Stimulated activated naive B cell treated with anti-CD40 and anti-IgM and Interleukin-4, amounts not matched to agents 10 μg/mL and 1 μg/mL and 100 μg/mL, for 72 hours (primary cell): ENCODE results near the gene ZNF593OS.

ENCODE experiments used
- ATAC-seq, 2 donors: fragments of 150-1000 bp; cut with Tn5 transposase; replicated peaks; 2 replicates each; pipeline ENCODE4 v1.10.0; 2021; ENCODE audit warnings: moderate library complexity in 1 of 2
- DNase-seq: peaks from one replicate; pipeline ENCODE4 v3.0.0; 2021
- H3K27ac Mint-ChIP-seq: one replicate; pipeline ENCODE4 v1.8.0; 2022; ENCODE audit warnings: mild to moderate bottlenecking, mixed read lengths
- H3K27me3 Mint-ChIP-seq, 2 donors: one replicate each; pipeline ENCODE4 v1.8.0; 2022; ENCODE audit warnings: mixed read lengths in 2 of 2
- H3K36me3 Mint-ChIP-seq, 2 donors: one replicate each; pipeline ENCODE4 v1.8.0; 2022; ENCODE audit warnings: mixed read lengths in 2 of 2, mild to moderate bottlenecking in 1 of 2
- H3K4me1 Mint-ChIP-seq, 2 donors: one replicate each; pipeline ENCODE4 v1.8.0; 2022; ENCODE audit warnings: mixed read lengths in 2 of 2, mild to moderate bottlenecking in 1 of 2
- H3K4me3 Mint-ChIP-seq, 2 donors: one replicate each; pipeline ENCODE4 v1.8.0; 2022; ENCODE audit warnings: mild to moderate bottlenecking in 2 of 2, mixed read lengths in 2 of 2, moderate library complexity in 1 of 2
- H3K9me3 Mint-ChIP-seq, 2 donors: one replicate each; pipeline ENCODE4 v1.8.0; 2022; ENCODE audit warnings: mixed read lengths in 2 of 2, mild to moderate bottlenecking in 1 of 2

Gene ZNF593OS

DNA sequence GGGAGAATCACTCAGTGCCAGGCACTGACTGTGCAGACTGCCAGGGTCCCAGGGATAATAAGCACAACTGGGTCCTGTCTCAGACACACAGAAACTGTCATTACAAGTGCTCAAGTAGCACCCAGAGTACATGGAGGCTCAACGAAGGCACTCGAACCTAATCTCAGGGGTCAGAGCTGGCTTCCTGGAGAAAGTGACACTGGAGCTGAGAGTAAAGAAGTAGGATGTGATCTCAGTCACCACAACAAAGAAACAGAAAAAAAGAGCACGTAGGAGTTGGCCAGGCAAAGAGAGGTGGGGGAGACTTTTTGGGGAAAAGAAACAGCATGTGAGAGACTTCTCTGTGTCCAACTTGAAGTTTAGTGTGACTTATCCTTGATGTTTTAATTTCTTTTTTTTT lies 20.1 kb upstream of the ZNF593OS start:
- ATAC-seq, result no peak
- Mint-ChIP-seq H3K27me3 (no peaks in the 10 kb centered on the region), H3K9me3 (no peaks in the 10 kb centered on the region), H3K4me3 (no peak overlapping the region), H3K27ac (no peak overlapping the region), H3K4me1 (peaks cover 0 to 5% of the 10 kb centered on the region in 2 donors), H3K36me3 (peaks cover 0 to 9% of the 10 kb centered on the region in 2 donors)
- DNase-seq, result no peak

DNA sequence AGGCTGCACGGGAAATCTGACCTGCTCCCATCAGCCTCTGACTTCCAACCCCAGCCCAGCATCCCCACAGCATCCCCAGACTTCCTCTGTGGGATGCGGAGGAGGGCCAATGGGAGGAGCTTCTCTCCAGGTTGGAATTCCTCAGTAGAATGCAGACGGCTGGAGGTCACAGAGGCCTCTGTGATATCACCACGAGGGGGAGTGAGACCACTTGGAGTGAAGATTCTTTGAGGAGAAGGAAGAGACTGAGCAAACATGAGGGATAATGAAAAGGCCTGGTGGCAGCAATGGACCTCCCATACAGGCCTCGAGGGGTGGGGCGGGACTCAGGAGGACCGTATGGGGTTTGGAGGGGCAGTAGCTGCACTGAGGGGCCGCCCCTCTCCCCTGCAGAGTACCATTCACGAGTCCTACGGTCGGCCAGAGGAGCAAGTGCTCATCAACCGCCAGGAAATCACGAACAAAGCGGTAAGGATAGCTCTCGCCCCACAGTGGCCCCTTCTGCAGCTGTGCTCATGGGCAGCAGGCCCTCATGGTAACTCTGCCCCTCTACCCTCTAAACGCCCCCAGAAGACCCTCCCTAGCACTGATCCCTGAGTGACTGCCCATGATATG lies 18.8 kb upstream of the ZNF593OS start, which contains the start of gene CATSPER4:
Gene CATSPER4 (plus strand): TSS at position 230 of the 615 bp plus-strand sequence. CDS start 26 bp downstream, at position 256.
- H3K36me3 Mint-ChIP-seq, result peaks cover 0 to 9% of the 10 kb centered on the region in 2 donors
- no peaks in the 10 kb centered on the region for H3K9me3 Mint-ChIP-seq
- H3K4me3 Mint-ChIP-seq, result no peak within 1 kb of the TSS
- H3K27ac Mint-ChIP-seq, result no peak within 1 kb of the TSS
- no peak for ATAC-seq
- H3K4me1 Mint-ChIP-seq, result peaks cover 0 to 5% of the 10 kb centered on the region in 2 donors
- DNase-seq, result no peak
- no peaks in the 10 kb centered on the region for H3K27me3 Mint-ChIP-seq

DNA sequence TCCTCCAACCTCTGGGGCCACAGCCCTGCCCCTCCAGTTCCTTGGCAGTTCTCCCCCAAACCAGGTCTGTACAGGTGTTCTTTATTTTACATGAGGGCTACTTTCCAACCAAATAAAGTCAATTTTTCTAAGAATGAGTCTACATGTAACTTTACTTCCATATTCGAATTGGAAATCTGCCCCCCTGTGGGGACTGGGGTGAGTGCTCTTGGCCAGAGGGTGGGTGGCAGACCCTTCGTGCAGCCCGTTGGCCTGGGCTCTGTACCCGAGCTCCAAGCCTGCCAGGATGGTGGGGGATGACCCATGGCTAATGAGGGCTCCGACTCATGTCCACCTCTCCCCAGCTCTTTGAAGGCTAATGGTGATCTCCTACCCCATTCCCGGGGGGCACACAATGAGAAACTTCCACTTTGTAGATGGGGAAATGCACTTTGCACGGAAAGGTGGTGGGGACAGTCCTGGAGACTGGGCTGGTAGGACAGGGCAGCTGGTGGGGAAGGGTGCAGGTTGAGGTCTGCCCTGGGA lies 18.2 kb upstream of the ZNF593OS start:
- peaks cover 0 to 5% of the 10 kb centered on the region in 2 donors for H3K4me1 Mint-ChIP-seq
- ATAC-seq (no peak), DNase-seq (no peak)
- H3K27ac Mint-ChIP-seq, result no peak overlapping the region
- no peaks in the 10 kb centered on the region for H3K27me3 Mint-ChIP-seq
- H3K9me3 Mint-ChIP-seq, result no peaks in the 10 kb centered on the region
- peaks cover 0 to 9% of the 10 kb centered on the region in 2 donors for H3K36me3 Mint-ChIP-seq
- no peak overlapping the region for H3K4me3 Mint-ChIP-seq

DNA sequence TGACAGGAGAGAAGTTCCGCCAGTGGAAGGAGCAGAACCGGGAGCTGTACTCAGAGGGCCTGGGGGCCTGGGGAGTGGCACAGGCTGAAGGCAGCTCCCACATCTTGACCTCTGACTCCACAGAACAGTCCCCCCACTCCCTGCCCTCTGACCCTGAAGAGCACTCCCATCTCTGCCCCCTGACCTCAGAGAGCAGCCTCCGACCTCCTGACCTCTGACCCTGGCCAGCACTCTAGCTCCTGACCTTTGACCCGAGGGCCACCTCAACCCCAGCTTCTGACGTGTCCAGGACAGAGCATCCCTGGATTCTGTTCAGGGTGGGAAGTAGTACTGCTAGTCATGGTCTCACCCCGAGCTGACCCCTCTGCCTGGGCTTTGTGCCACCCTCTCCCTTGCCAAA lies 17.7 kb upstream of the ZNF593OS start:
- Mint-ChIP-seq H3K4me3 (no peak overlapping the region), H3K4me1 (peaks cover 0 to 5% of the 10 kb centered on the region in 2 donors), H3K36me3 (peaks cover 0 to 9% of the 10 kb centered on the region in 2 donors), H3K9me3 (no peaks in the 10 kb centered on the region), H3K27ac (no peak overlapping the region), H3K27me3 (no peaks in the 10 kb centered on the region)
- ATAC-seq (no peak), DNase-seq (no peak)

DNA sequence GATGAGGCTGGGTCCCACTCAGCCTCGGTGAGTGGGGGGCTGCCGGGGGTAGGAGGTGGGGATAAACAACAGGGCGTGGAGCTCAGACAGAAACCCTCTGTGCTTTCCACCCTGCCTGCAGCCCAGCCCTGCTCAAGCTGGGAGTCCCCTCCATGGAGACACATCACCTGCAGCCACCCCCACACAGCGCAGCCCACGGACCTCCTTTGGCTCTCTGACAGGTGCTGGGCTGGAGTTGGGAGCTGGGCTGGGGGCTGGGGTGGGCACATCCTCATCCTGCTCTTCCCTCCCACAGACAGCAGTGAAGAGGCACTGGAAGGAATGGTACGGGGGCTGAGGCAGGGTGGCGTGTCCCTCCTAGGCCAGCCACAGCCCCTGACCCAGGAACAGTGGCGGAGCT lies 16.8 kb upstream of the ZNF593OS start:
- Mint-ChIP-seq H3K4me3 (no peak overlapping the region), H3K27me3 (no peaks in the 10 kb centered on the region), H3K4me1 (peaks cover 0 to 5% of the 10 kb centered on the region in 2 donors), H3K27ac (no peak overlapping the region), H3K9me3 (no peaks in the 10 kb centered on the region), H3K36me3 (peaks cover 0 to 9% of the 10 kb centered on the region in 2 donors)
- no peak for DNase-seq
- no peak for ATAC-seq

DNA sequence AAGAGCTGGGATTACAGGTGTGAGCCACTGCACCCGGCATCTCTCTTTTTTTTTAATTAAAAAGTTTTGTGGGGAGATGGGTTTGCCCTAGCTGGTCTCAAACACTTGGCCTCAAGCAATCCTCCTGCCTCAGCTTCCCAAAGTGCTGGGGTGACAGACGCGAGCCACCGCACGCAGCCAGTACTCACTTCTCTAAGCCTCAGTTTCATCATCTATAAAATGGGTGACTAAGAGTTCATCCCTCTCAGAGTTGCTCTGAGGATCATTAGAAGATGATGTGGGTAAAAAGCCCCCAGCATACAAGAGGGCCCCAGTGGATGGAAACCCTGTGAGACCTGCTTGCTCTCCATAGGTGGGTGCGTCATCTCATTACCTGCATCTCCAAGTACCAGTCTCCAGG lies 16.2 kb upstream of the ZNF593OS start:
- H3K27me3 Mint-ChIP-seq, result no peaks in the 10 kb centered on the region
- H3K36me3 Mint-ChIP-seq, result peaks cover 0 to 9% of the 10 kb centered on the region in 2 donors
- H3K27ac Mint-ChIP-seq, result no peak overlapping the region
- DNase-seq (no peak), ATAC-seq (no peak)
- H3K4me1 Mint-ChIP-seq, result peaks cover 0 to 5% of the 10 kb centered on the region in 2 donors
- no peaks in the 10 kb centered on the region for H3K9me3 Mint-ChIP-seq
- no peak overlapping the region for H3K4me3 Mint-ChIP-seq

DNA sequence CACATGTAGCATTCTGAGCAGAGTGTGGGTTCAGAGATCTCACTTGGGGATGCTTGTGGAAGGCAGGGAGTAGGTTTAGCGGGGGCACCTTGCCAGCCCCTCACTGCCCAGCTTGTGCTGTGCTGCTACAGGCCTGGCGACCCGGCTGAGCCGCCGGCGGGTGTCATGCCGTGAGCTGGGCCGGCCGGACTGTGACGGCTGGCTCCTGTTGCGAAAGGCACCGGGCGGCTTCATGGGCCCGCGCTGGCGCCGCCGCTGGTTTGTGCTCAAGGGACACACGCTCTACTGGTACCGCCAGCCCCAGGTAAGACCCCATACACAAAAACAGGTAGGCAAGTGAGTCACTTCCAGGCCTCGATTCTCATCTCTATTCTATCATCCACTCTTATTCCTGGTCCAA lies 13.3 kb upstream of the ZNF593OS start:
- ATAC-seq, result no peak
- no peaks in the 10 kb centered on the region for H3K4me1 Mint-ChIP-seq
- DNase-seq, result no peak
- no peaks in the 10 kb centered on the region for H3K27me3 Mint-ChIP-seq
- no peak overlapping the region for H3K27ac Mint-ChIP-seq
- no peaks in the 10 kb centered on the region for H3K9me3 Mint-ChIP-seq
- peaks cover 0 to 9% of the 10 kb centered on the region in 2 donors for H3K36me3 Mint-ChIP-seq
- H3K4me3 Mint-ChIP-seq, result no peak overlapping the region

DNA sequence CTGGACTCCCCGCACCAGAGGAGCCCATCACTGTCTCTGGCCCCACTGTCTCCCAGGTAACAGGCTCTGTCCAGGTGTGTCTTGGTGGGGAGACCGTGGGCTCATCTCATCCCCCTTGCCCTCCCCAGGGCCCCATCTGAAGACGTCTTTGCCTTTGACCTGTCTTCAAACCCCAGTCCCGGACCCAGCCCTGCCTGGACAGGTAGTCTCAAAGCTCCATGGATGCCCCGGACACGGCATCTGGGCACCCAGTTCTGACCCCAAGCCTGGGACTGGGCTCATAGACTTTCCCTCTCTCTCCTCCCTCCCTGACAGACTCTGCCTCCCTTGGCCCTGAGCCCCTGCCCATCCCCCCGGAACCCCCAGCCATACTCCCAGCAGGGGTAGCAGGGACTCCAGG lies 12.5 kb upstream of the ZNF593OS start:
- Mint-ChIP-seq H3K9me3 (no peaks in the 10 kb centered on the region), H3K27me3 (no peaks in the 10 kb centered on the region), H3K27ac (no peak overlapping the region), H3K4me1 (no peaks in the 10 kb centered on the region), H3K36me3 (peaks cover 0 to 3% of the 10 kb centered on the region in 2 donors), H3K4me3 (no peak overlapping the region)
- DNase-seq (no peak), ATAC-seq (no peak)

DNA sequence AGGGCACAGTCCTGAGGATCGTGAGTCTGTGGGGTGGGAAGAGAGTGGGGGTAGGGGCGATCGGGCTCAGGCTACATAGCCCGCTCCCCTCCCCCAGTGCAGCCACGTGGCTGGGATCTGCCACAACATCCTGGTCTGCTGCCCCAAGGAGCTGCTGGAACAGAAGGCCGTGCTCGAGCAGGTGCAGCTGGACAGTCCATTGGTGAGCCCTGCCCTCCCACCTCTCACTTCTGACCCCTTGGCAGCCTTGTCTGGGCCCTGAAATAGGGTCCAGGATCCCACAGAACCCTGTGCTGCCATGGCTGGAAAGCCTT lies 10.7 kb upstream of the ZNF593OS start:
- Mint-ChIP-seq H3K36me3 (peaks cover 0 to 3% of the 10 kb centered on the region in 2 donors), H3K4me1 (no peaks in the 10 kb centered on the region), H3K27ac (no peak overlapping the region), H3K9me3 (no peaks in the 10 kb centered on the region), H3K27me3 (no peaks in the 10 kb centered on the region), H3K4me3 (no peak overlapping the region)
- ATAC-seq, result no peak
- no peak for DNase-seq

DNA sequence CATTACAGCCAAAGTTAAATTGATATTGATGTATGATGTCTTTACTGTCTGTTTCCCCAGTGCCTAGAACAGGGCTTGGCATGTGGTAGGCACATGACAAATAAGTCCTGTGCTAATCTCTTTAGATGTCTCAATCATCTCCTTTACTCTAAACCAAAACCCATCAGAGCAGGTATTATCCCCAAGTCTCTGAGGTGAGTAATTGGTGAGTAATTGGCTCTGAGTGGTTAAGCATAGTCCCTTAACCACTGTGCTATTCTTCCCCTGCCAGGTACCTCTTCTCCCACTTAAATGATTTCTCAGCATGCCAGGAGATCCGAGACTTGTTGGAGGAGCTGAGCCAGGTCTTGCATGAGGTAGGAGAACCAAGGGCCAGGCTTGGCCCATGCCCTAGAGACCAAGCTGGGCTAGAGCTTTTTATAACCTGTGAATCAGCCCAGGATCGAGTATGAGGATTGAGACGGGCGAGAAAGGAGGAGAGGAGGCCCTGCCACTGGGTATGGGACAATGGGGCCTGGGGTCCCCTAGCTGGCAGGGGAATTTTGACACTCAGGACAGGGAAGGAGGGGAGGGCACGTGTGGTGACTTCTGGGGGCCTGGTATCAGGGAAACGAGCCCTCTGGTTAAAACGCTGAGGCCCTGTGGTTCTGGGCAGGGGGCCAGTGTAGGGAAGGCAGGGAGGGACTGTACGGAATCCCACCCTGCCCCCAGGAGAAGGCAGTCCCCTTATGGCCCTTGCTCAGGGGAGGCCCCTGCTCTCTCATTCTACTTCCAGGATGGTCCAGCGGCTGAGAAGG lies 10.2 kb upstream of the ZNF593OS start:
- ATAC-seq (no peak), DNase-seq (no peak)
- Mint-ChIP-seq H3K27ac (peak overlapping the region; percentile 63), H3K27me3 (no peaks in the 10 kb centered on the region), H3K36me3 (peaks cover 0 to under 1% of the 10 kb centered on the region in 2 donors), H3K9me3 (no peaks in the 10 kb centered on the region), H3K4me3 (no peak overlapping the region), H3K4me1 (no peaks in the 10 kb centered on the region)

DNA sequence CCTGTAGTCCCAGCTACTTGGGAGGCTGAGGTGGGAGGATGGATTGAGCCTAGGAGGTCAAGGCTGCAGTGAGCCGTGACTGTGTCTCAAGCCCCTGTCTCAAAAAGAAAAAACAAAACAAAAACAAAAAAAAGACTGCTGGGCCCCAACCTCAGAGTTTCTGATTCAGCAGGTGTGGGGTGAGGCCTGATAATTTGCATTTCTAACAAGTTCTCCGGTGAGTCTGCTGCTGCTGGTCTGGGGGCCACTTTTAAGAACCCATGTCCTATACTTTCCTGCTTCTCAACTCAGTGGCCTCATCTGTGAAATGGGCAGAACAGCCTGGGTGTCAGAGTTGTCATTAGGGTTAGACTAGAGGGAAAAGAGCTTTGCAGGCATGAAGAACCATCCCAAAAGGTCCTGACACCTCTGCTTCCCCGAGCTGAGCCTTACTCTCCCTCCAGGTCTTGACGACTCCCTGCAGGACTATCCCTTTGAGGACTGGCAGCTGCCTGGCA lies 8.4 kb upstream of the ZNF593OS start:
- ATAC-seq, result no peak
- no peak for DNase-seq
- no peaks in the 10 kb centered on the region for H3K9me3 Mint-ChIP-seq
- H3K27ac Mint-ChIP-seq, result no peak overlapping the region
- H3K36me3 Mint-ChIP-seq, result no peaks in the 10 kb centered on the region
- H3K27me3 Mint-ChIP-seq, result no peaks in the 10 kb centered on the region
- no peak overlapping the region for H3K4me3 Mint-ChIP-seq
- no peaks in the 10 kb centered on the region for H3K4me1 Mint-ChIP-seq

DNA sequence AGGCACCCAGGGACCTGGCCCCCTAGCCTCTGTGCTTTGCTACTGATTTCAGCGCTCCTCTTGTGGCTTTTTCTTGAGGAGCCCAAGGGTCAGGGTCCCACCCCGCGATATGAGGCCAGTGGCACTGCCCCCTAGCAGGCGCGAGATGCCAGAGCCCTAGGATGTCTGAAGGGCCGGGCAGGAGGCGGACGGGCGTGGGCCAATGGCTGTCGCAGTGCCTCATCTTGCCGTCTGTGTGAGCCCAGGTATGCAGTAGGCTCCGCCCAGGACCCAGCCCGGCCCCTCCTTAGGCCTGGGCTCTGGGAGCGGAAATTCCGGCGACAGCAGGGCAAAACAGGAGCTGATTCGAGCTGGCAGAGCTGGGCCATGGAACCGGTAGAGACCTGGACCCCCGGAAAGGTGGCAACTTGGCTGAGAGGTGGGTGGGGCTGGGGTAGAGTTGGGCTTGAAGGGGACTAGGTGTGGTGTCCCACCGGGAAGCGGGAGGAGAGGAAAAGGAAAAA lies 5.6 kb upstream of the ZNF593OS start, which contains the start of gene CNKSR1:
Gene CNKSR1 (plus strand): TSS at position 310 of the 503 bp plus-strand sequence. CDS start 57 bp downstream, at position 367.
- Mint-ChIP-seq H3K4me1 (peaks cover 1 to 5% of the 10 kb centered on the region in 2 donors), H3K9me3 (no peaks in the 10 kb centered on the region), H3K27ac (peak within 1 kb of the TSS; percentile 7), H3K36me3 (peaks cover 0 to 4% of the 10 kb centered on the region in 2 donors), H3K27me3 (no peaks in the 10 kb centered on the region), H3K4me3 (peak within 1 kb of the TSS in 1 of 2 donors; percentile 45)
- ATAC-seq (no peak), DNase-seq (no peak)

DNA sequence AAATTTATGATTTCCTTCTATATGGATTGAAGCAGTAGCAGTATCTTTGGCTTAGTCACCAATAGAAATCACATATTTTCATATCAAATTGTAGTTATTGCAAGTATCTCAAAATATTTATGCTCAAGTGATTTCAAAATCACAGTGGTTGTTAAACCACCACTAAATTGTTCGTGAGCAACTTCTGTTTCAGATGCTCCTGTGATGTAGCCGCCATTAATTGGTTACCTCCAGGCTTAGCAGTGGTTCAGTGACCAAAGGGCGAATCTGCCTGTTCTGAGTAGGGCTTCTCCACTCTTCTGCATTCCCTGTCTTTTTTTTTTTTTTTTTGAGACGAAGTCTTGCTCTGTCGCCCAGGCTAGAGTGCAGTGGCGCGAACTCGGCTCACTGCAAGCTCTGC lies 3.7 kb upstream of the ZNF593OS start:
- ATAC-seq, result no peak
- no peak for DNase-seq
- Mint-ChIP-seq H3K36me3 (peaks cover 6 to 11% of the 10 kb centered on the region in 2 donors), H3K9me3 (no peaks in the 10 kb centered on the region), H3K27me3 (no peaks in the 10 kb centered on the region), H3K27ac (no peak overlapping the region), H3K4me3 (no peak overlapping the region), H3K4me1 (peaks cover 10 to 18% of the 10 kb centered on the region in 2 donors)

DNA sequence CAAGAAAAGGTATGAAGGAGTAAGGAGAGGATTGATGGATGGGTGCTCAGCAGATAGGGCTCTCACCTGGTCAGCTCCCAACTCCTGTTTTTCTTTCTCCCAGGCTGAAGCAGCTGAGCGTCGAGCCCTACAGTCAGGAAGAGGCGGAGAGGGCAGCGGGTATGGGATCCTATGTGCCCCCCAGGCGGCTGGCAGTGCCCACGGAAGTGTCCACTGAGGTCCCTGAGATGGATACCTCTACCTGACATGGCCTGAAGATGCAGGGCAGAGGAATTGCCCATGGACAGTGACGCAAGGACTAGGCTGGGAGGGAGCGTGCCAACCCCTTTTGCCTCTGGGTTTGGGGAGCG lies 1.2 kb downstream of the ZNF593OS start:
- DNase-seq (no peak), ATAC-seq (no peak)
- peak overlapping the region; percentile 92 to 98 for H3K4me3 Mint-ChIP-seq
- H3K9me3 Mint-ChIP-seq, result no peaks in the 10 kb centered on the region
- no peaks in the 10 kb centered on the region for H3K27me3 Mint-ChIP-seq
- H3K27ac Mint-ChIP-seq, result peak overlapping the region; percentile 97
- H3K4me1 Mint-ChIP-seq, result peaks cover 12 to 31% of the 10 kb centered on the region in 2 donors
- H3K36me3 Mint-ChIP-seq, result peaks cover 9 to 11% of the 10 kb centered on the region in 2 donors
